ENCODE data around the gene FBLN2. TPM values are rescaled to one million over a fixed set of nuclear protein-coding genes. Genes with fewer than 3 reads are reported as not detected.

FBLN2 gene
- total and polyA plus RNA-seq, 2 of the 13 experiments (the other 11 are each of a cell fraction or from before 2014, with no cell fraction given): not detected

DNA sequence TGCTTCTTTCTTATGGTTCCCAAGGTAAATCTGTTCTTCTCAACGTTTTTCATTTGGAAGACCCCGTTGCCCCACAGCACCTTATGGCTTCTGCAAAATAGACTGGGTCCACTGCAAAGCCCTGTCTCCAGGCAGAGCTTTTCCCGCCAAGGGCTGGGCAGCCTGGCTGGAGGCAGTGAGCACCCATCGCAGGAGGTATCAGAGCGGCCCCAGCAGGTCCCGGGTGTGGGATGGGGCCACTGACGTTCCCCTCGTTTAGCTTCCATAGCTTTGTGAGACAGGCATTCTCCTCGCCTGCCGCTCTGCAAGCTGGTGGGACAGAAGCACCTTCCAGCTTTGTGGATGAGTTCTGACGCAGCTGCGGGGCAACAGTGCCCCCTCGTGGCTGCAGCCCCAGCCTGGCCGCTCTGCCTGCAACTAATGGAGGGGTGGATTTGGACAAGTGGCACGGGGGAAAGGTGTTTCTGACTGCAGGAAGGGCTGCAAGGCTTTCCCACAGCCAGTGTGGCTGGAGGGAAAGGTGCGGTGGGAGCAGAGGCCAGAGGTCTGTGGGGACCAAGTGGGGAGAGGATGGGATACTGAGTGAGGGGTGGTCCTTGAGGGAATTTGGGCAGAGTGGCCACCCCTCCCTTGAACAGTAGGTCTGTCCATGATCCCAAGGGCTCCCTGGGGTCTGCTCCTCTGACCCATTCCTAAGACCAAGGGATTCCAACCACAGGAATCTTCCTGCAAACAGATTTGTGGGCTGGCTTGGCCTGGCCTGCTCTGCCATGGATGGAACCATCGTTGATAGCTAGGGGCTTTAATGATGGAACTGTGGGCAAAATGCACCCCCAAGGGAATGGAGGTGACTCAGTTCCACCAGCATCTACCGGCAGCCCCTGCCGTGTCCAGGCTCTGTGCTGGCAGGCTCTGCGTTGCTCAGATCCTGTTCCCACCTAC, 99.4 kb downstream of the FBLN2 start (continued):
- TF ChIP-seq ZBTB20 (CRISPR knock-in tag; IDR thresholded peaks at IDR 0.05; ENCODE audit: borderline replicate concordance, low read depth) (no peak), HOXA9 (CRISPR knock-in tag; IDR thresholded peaks at IDR 0.05; ENCODE audit: borderline replicate concordance) (no peak), NR2F2 (IDR thresholded peaks at IDR 0.05; ENCODE audit: borderline replicate concordance, low read depth) (no peak), PITX1 (CRISPR knock-in tag; IDR thresholded peaks at IDR 0.05) (peak; percentile 37; the same call in 1 of the 2 replicates), RAD51 (IDR thresholded peaks at IDR 0.05; ENCODE audit: borderline replicate concordance) (no peak), SAP130 (CRISPR knock-in tag; IDR thresholded peaks at IDR 0.05; ENCODE audit: low read depth) (no peak), ZNF713 (CRISPR knock-in tag; IDR thresholded peaks at IDR 0.05) (no peak), SP1 (IDR thresholded peaks at IDR 0.05) (no peak), SP1 (CRISPR knock-in tag; IDR thresholded peaks at IDR 0.05) (no peak), ARNT (IDR thresholded peaks at IDR 0.05) (no peak), SRSF9 (IDR thresholded peaks at IDR 0.05; ENCODE audit: borderline replicate concordance, insufficient read depth, low read depth, low read length, poor library complexity, severe bottlenecking) (no peak), EEA1 (CRISPR knock-in tag; IDR thresholded peaks at IDR 0.05; ENCODE audit: borderline replicate concordance) (0 out of 2 replicates have a peak, but pooled peaks have one; percentile 43), ERF (CRISPR knock-in tag; IDR thresholded peaks at IDR 0.05) (0 out of 2 replicates have a peak, but pooled peaks have one; percentile 49), ZNF530 (CRISPR knock-in tag; IDR thresholded peaks at IDR 0.05; ENCODE audit: low read depth) (no peak), TEAD3 (CRISPR knock-in tag; optimal IDR thresholded peaks at IDR 0.05; ENCODE audit: borderline replicate concordance) (peak; percentile 9), ZNF431 (CRISPR knock-in tag; IDR thresholded peaks at IDR 0.05; ENCODE audit: borderline replicate concordance, low read depth) (no peak), KLF13 (CRISPR knock-in tag; IDR thresholded peaks at IDR 0.05) (no peak), KDM3A (CRISPR knock-in tag; IDR thresholded peaks at IDR 0.05; ENCODE audit: low read depth) (peak; percentile 82), ZNF768 (CRISPR knock-in tag; IDR thresholded peaks at IDR 0.05) (peak; percentile 44; the same call in 1 of the 2 replicates), ZNF615 (CRISPR knock-in tag; IDR thresholded peaks at IDR 0.05; ENCODE audit: borderline replicate concordance) (no peak), ZFP82 (CRISPR knock-in tag; IDR thresholded peaks at IDR 0.05; ENCODE audit: borderline replicate concordance) (no peak), SRY (CRISPR knock-in tag; IDR thresholded peaks at IDR 0.05) (no peak), PHB2 (IDR thresholded peaks at IDR 0.05; ENCODE audit: partially characterized antibody) (no peak), TOPORS (CRISPR knock-in tag; IDR thresholded peaks at IDR 0.05) (no peak), ZNF703 (CRISPR knock-in tag; IDR thresholded peaks at IDR 0.05; ENCODE audit: borderline replicate concordance) (no peak)
- TF ChIP-seq, protein P1, sequence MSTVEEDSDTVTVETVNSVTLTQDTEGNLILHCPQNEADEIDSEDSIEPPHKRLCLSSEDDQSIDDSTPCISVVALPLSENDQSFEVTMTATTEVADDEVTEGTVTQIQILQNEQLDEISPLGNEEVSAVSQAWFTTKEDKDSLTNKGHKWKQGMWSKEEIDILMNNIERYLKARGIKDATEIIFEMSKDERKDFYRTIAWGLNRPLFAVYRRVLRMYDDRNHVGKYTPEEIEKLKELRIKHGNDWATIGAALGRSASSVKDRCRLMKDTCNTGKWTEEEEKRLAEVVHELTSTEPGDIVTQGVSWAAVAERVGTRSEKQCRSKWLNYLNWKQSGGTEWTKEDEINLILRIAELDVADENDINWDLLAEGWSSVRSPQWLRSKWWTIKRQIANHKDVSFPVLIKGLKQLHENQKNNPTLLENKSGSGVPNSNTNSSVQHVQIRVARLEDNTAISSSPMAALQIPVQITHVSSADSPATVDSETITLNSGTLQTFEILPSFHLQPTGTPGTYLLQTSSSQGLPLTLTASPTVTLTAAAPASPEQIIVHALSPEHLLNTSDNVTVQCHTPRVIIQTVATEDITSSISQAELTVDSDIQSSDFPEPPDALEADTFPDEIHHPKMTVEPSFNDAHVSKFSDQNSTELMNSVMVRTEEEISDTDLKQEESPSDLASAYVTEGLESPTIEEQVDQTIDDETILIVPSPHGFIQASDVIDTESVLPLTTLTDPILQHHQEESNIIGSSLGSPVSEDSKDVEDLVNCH (CRISPR knock-in tag; IDR thresholded peaks at IDR 0.05): no peak
- TF ChIP-seq, protein P2, sequence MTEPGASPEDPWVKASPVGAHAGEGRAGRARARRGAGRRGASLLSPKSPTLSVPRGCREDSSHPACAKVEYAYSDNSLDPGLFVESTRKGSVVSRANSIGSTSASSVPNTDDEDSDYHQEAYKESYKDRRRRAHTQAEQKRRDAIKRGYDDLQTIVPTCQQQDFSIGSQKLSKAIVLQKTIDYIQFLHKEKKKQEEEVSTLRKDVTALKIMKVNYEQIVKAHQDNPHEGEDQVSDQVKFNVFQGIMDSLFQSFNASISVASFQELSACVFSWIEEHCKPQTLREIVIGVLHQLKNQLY (CRISPR knock-in tag; IDR thresholded peaks at IDR 0.05): no peak
- TF ChIP-seq, protein P3, sequence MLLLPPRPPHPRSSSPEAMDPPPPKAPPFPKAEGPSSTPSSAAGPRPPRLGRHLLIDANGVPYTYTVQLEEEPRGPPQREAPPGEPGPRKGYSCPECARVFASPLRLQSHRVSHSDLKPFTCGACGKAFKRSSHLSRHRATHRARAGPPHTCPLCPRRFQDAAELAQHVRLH (CRISPR knock-in tag; IDR thresholded peaks at IDR 0.05; ENCODE audit: borderline replicate concordance, low read depth): 0 out of 2 replicates have a peak, but pooled peaks have one; percentile 46

Measured in HepG2 (cell line).